HG03025 (cell line): Measurements from ENCODE around the gene ONECUT2.
"Not testable (repeated sequence)": the region's sequence is repeated elsewhere in the genome, so short reads cannot be mapped to it uniquely, and the experiment has no call there.

Experiments
- ATAC-seq: cut with Tn5 transposase; IDR thresholded peaks from one replicate; pipeline ENCODE4 v1.9.1; 2021; ENCODE audit warnings: mild to moderate bottlenecking, moderate library complexity; ENCODE audit not compliant: unreplicated experiment, low FRiP score

Gene ONECUT2

GRCh38 chr18:57434536-57435494 is at the start of gene ONECUT2:
Gene ONECUT2 (plus strand): TSS chr18:57435374. CDS start chr18:57435717, 343 bp downstream.
- peak; percentile 94 for ATAC-seq

GRCh38 chr18:57389271-57389670 is 45.9 kb upstream of the ONECUT2 start:
- ATAC-seq, result no peak

- no peak for ATAC-seq
Measured at GRCh38 chr18:57390044-57390443, 45.1 kb upstream of the ONECUT2 start.

- ATAC-seq, result not testable (repeated sequence)
Measured at GRCh38 chr18:57394749-57395148, 40.4 kb upstream of the ONECUT2 start.

- not testable (repeated sequence) for ATAC-seq
Measured at GRCh38 chr18:57396831-57397230, 38.3 kb upstream of the ONECUT2 start.

DNA sequence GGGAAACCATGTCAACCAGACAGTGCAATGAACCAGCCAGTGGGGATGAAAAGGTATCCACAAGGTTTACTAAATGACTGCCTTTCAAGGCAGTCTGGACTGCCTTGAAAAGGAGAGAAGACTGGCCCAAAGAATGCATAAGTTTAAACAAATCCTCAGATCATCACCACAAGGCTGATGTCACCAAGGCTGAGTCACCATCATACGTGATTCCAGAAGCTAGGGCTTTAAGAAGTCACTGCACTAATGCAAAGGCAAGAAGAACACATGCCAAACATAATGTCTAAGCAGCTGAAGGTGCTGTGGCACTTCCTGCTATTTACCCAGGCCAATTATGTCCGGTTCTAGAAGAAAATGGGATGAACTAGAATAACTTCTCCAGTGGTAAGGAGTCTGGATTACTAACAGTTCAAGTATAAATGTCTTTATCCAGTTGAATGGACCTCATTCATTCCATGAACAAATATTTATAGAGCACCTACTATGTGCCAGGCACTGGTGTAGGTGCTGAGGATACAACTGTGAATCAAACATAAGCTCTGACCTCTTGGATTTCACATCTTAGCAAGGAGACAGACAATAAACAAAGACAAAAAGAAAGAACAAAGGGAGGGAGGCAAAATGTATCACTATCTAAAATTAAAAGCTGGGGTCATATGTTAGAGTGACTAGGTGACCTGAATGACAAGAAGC is 37.6 kb upstream of the ONECUT2 start:
- ATAC-seq, result no peak

- no peak for ATAC-seq
Measured at GRCh38 chr18:57404345-57404744, 30.8 kb upstream of the ONECUT2 start.

GRCh38 chr18:57409650-57410049 is 25.5 kb upstream of the ONECUT2 start:
- no peak for ATAC-seq

DNA sequence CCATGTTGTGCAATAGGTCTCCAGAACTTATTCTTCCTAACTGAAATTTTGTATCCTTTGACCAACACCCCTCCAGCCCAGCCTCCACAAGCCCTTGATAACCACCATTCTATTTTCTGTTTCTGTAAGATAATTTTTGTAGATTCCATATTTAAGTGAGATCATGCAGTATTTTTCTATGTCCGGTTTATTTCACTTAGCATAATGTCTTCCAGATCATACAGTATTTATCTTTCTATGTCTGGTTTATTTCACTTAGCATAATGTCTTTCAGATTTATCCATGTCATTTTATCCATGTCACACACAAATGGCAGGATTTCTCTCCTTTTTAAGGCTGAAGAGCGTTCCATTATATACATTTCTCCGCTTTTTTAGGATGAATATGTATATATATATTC is 24.4 kb upstream of the ONECUT2 start:
- ATAC-seq, result no peak

DNA sequence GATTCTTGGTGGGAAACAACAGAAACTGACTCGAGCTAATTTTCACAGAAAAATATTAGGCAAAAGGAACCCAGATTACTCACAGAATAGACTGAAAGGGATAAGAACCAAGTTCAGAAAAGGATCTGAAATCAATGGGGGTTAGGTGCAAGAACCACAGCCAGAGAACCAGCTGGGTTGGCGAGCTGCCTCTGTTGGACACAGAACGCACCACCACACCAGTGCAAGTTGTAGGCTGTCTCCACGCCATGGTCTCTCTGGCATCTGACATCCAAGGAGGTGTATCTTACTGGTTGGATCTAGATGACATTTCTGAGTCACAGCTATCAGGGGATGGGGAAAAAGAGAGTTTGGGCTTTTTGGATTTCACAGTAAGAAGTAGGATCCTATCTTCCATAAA is 18.6 kb upstream of the ONECUT2 start:
- ATAC-seq, result no peak

GRCh38 chr18:57422313-57422872 is 12.8 kb upstream of the ONECUT2 start:
- no peak for ATAC-seq

GRCh38 chr18:57423821-57424220 is 11.4 kb upstream of the ONECUT2 start:
- ATAC-seq, result no peak

DNA sequence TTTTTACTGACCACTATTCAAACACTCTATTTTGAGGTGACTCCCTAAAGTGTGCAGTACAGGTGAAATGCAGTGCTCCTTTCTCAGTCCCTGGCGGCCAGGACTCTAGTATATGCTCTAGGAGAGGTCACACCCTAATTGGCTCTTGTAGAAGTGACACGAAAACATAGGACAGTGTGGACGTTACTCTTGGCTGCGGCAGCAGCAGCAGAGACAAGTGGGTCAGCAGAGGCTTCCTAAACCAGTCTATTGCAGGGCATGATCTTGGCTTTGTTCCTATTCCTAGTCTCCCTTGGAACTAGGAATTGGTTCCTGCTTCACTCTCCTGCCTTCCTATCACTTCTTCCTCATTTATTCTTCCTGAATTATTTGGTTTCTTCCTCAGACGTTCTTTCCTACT is 10.1 kb upstream of the ONECUT2 start:
- no peak for ATAC-seq

- ATAC-seq, result no peak
Measured at GRCh38 chr18:57426187-57426586, 9.0 kb upstream of the ONECUT2 start.

GRCh38 chr18:57427429-57428201 is 7.6 kb upstream of the ONECUT2 start:
- ATAC-seq, result no peak

GRCh38 chr18:57428221-57429150 is 6.7 kb upstream of the ONECUT2 start:
- ATAC-seq, result no peak

- no peak for ATAC-seq
Measured at GRCh38 chr18:57429167-57430078, 5.8 kb upstream of the ONECUT2 start.
